GF-D8 (cell line): ENCODE data around the gene RREB1.

Experiments
- DNase-seq: peaks from one replicate; lab custom pipeline; 2025; lab: John Stamatoyannopoulos, UW

The RREB1 gene

GRCh38 chr6:7195339-7196018, 87.7 kb downstream of the RREB1 start:
- no peak for DNase-seq

- no peak for DNase-seq
These were observed 88.2 kb downstream of the RREB1 start for GRCh38 chr6:7196019-7196402.

- no peak for DNase-seq
These were observed 89.0 kb downstream of the RREB1 start for GRCh38 chr6:7196685-7197283.

GRCh38 chr6:7197747-7198146, 90.0 kb downstream of the RREB1 start:
- DNase-seq = no peak

- no peak for DNase-seq
These were observed 91.4 kb downstream of the RREB1 start for GRCh38 chr6:7198833-7199800.

- no peak for DNase-seq
These were observed 93.1 kb downstream of the RREB1 start for GRCh38 chr6:7200598-7201443.

GRCh38 chr6:7201444-7201731, 93.6 kb downstream of the RREB1 start:
- DNase-seq = no peak

GRCh38 chr6:7201732-7202541, 94.2 kb downstream of the RREB1 start:
- DNase-seq = peak; percentile 94

- DNase-seq = no peak
These were observed 95.2 kb downstream of the RREB1 start for GRCh38 chr6:7202950-7203349.

GRCh38 chr6:7203939-7204338, 96.2 kb downstream of the RREB1 start:
- DNase-seq = no peak

- DNase-seq = no peak
These were observed 97.0 kb downstream of the RREB1 start for GRCh38 chr6:7204726-7205125.

- no peak for DNase-seq
These were observed 100.0 kb downstream of the RREB1 start for GRCh38 chr6:7207720-7208119.

GRCh38 chr6:7213416-7213815, 105.7 kb downstream of the RREB1 start:
- DNase-seq = no peak

- DNase-seq = no peak
These were observed 106.7 kb downstream of the RREB1 start for GRCh38 chr6:7214468-7214867.

- no peak for DNase-seq
These were observed 107.4 kb downstream of the RREB1 start for GRCh38 chr6:7215131-7215530.

- DNase-seq = no peak
These were observed 108.1 kb downstream of the RREB1 start for GRCh38 chr6:7215798-7216231.

- DNase-seq = no peak
These were observed 109.3 kb downstream of the RREB1 start for GRCh38 chr6:7216941-7217621.

- DNase-seq = no peak
These were observed 110.7 kb downstream of the RREB1 start for GRCh38 chr6:7218406-7218988.

GRCh38 chr6:7219310-7219709, 111.5 kb downstream of the RREB1 start:
- DNase-seq = no peak

- DNase-seq = no peak
These were observed 114.4 kb downstream of the RREB1 start for GRCh38 chr6:7222197-7222596.
